Inflammatory macrophage treated with lipopolysaccharide for 1 hour (primary cell): Measurements from ENCODE around the gene DTHD1.

ENCODE experiments used
- DNase-seq, 2 donors: peaks; one replicate each; pipeline ENCODE4 v3.0.0-alpha.2; 2020 to 2022

The DTHD1 gene

GRCh38 chr4:36281384-36282106 lies at the start of gene DTHD1:
TSS of gene DTHD1 (plus strand) at chr4:36281616. CDS start at chr4:36281759, 143 bp downstream.
- DNase-seq: no peak

GRCh38 chr4:36233567-36234266 lies 47.7 kb upstream of the DTHD1 start:
- DNase-seq: no peak

GRCh38 chr4:36235306-36235705 lies 46.1 kb upstream of the DTHD1 start:
- DNase-seq: no peak

GRCh38 chr4:36236159-36236558 lies 45.3 kb upstream of the DTHD1 start:
- no peak for DNase-seq

GRCh38 chr4:36237366-36238313 lies 43.8 kb upstream of the DTHD1 start:
- DNase-seq: no peak

GRCh38 chr4:36241771-36242170 lies 39.6 kb upstream of the DTHD1 start:
- DNase-seq: peak; percentile 50 to 55

- DNase-seq: peak in 1 of 2 donors; percentile 37
Measured at GRCh38 chr4:36242629-36243354, 38.6 kb upstream of the DTHD1 start.

- DNase-seq: peak; percentile 93 to 94
Measured at GRCh38 chr4:36243355-36244256, 37.8 kb upstream of the DTHD1 start.

- peak; percentile 65 to 69 for DNase-seq
Measured at GRCh38 chr4:36244257-36245082, 36.9 kb upstream of the DTHD1 start, which contains the start of gene ARAP2. TSS of gene ARAP2 (minus strand) at chr4:36244514. CDS start at chr4:36229486, 15,028 bp downstream.

GRCh38 chr4:36249610-36250009 lies 31.8 kb upstream of the DTHD1 start:
- no peak for DNase-seq

- no peak for DNase-seq
Measured at GRCh38 chr4:36251983-36252382, 29.4 kb upstream of the DTHD1 start.

- peak in 1 of 2 donors; percentile 26 for DNase-seq
Measured at GRCh38 chr4:36254371-36254770, 27.0 kb upstream of the DTHD1 start.

GRCh38 chr4:36255577-36255976 lies 25.8 kb upstream of the DTHD1 start:
- DNase-seq: peak; percentile 88 to 92

- DNase-seq: peak; percentile 33 to 46
Measured at GRCh38 chr4:36256398-36256891, 25.0 kb upstream of the DTHD1 start.

- DNase-seq: no peak
Measured at GRCh38 chr4:36260731-36261130, 20.7 kb upstream of the DTHD1 start.

- DNase-seq: no peak
Measured at GRCh38 chr4:36264207-36264826, 17.1 kb upstream of the DTHD1 start.

GRCh38 chr4:36267486-36268268 lies 13.7 kb upstream of the DTHD1 start:
- peak; percentile 57 to 75 for DNase-seq

GRCh38 chr4:36269101-36269500 lies 12.3 kb upstream of the DTHD1 start:
- DNase-seq: peak in 1 of 2 donors; percentile 49
